Measurements from ENCODE around the gene TMEM108.

TMEM108 gene

DNA sequence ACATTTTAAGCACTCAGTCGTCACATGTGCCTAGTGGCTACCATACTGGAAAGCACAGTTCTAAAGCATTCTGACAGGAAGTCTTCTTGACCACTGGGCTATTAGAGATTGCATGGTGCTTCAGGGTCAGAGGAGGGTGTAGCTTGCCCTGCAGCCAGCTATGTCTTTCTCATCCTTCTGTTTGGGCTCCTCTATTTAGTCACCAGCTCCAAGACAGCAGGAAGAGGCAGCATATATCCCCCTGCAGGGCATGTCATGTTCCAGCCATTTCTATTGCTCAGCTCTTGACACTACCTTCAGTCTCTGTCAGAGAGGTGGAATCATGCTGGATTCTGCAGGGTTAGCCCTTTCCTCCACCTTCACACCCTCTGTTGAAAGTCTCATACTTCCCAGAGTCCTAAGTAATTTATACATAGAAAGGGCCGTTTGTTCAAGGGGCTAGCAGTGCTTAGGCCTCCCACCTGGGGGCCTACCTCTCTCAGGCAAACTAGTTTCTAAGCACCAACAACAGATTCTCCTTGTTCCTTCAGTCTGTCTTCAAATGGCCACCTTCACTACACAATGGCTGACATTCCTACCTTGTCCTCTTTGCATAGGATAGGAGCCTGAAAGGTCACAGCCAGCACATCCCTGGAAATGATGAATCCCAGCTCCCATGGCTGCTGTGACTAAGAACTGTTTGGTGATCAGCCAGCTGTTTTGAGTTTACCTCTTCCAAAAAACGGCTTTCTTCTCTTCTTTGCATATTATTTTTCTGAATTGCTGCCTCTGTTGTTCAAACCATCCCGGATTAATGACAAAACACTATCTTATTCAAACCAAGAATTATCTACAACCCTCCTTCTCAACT is 246.0 kb downstream of the TMEM108 start:
- no peak for DNase-seq

DNA sequence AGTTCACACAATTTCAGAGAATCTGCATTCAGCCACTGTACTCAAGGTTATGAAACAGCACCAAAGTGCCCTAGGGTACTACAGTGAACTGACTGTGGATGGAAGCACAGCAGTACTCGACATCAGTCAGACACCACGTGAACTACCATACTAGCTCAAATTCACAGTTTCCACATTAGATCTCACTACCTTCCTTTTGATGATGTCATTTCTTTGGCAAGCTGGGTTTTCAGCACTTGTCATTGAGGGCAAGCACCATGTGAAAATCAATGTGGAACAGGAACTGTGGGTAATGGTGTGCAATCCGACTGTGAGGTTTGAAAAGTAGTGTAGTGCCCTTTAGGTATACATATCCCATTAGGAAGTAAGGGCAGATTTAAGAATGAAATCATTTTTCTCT is 251.1 kb downstream of the TMEM108 start:
- no peak for DNase-seq

DNA sequence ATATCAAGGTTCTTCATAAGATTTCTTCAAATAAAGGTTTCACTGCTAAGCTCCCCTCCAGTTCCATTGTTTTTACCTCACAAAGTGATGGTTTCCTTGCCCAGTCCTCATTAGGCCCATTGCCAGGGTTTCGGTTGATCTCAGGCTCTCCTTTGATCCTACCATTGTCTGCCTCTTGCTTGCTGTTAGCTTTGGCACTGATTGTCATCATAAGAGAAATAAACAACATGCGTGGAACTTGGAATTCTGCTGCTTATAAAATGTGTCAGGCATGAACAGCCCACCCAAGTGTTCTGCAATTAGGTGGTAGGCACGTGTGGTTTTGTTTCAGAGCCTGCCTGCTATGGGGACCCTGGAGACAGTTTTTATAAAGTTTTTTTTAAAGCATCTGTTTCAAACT is 254.1 kb downstream of the TMEM108 start:
- DNase-seq, result no peak

DNA sequence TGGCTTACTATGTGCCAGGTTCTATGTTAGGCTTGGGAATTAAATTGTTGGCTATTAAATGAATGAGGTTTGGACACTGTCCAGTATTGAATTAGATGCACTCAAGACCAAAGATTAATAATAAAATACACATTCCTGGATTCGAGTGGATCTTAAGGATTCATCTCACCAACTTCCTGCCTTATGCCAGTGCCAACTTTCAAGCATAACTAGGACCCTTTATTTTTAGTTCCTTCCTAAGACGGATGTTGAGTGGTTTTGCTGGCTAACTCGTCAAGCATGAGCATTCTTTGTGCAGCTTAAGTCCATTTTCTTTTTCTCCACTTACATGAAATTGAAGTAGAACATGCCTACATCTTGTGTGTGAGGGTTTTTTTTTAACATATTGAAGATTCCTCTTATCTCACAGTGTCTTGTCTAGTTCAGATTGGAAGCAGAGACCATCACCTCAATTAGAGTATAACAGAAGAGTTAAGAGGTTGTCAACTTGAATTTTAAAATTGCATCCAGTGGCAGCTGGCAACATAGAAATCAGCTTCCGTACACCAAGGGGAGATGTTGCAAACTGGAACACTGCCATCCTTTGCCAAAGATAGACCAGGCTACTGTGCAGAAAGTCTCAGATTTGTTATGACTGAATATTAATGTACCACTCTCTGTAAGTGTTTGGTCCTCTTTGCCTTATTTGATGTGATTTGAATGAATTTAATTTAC is 255.4 kb downstream of the TMEM108 start:
- DNase-seq, result no peak

DNA sequence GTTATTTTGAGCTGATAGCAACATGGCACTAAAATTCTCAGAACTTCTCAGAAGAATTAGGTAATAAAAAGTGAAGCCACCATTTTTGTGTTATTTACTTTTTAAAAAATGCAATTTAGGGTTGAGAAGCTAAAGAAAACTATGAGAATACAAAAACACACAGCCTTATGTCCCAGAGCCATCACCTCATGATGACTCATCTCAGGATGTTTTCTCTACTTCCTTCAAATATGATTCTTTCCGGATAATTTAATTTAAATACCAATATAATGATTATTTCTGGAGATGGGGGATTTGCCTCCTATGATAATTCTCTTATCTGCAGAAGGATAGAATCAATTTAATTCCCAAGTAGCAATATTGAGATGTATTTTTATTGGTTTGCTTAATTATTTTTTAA is 256.1 kb downstream of the TMEM108 start:
- no peak for DNase-seq

DNA sequence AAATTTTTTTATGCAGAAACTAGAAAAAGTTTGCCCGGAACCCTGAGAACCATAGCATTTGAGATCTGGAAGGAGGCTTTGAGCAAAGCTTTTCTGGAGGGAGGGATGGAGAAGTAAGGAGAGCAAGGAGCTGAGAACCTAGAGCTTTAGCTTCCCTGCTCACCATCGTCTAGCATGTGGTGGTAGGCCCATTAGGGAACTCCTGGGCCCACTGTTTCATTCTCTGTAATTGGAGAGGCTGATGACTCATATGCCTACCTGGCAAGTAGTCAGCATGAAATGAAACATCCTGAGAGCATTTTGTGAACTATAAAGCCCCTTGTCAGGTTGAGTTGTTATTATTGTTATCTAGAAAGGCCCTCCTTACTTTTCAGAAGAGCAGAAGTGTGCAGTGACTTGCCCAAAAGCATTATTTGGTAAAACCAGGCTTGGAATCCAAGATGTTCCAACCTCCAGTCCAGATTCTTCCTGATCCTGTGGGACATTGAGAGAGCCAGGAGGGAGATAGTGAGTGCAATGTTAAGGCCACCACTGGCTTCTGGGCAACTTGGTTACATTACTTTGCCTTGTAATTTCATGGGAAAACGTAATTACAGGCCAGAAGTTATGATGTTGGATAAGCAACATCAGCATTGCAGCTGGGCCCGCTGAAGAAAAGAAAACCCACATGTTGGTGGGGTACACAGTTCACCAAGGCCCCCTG is 257.2 kb downstream of the TMEM108 start:
- peak in 1 of 5 donors; percentile 21 for DNase-seq

DNA sequence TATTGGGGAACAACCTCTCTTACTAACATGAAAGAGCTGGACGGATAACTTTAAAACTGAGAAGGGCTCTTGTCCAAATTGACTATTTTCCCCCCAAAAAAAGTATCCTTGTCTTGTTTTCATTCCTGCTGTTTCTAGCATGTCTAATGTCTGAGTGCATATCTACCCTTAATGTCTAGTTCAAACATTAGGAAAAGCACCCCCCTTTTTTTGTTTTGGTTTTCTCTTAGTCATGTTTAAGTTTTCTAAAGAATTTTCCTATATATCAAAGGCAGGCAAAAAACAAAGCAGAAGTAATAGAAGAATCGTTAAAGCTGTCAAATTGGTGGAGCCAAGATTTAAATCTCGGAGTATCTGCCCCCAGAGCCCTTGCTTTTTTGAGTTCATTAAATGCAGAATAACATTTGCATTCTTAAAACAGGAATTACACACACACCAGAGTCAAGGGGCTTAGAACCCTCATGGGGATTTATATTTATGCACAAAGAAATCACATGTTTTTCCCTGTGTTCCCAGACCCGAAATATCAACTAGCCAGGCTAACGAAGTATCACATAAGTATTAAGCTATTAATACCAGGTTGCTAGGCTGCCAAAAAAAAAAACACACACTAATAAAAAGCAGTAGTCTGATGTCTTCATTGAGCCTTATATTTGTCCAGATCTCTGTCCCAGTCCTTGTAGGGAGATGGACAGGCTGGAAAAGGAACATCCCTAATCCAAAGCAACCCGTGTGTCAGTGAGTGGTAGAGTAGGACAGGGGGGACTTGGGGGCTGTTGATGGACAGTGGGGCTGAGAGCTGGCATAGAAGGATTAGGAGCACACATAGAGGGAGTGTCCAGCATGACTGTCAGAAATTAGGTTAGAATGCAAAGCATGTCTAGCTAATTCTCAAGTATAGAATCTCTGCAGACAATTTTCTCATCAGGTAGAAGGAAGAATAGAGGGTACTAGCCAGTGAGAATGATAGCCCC is 258.0 kb downstream of the TMEM108 start:
- DNase-seq, result no peak

DNA sequence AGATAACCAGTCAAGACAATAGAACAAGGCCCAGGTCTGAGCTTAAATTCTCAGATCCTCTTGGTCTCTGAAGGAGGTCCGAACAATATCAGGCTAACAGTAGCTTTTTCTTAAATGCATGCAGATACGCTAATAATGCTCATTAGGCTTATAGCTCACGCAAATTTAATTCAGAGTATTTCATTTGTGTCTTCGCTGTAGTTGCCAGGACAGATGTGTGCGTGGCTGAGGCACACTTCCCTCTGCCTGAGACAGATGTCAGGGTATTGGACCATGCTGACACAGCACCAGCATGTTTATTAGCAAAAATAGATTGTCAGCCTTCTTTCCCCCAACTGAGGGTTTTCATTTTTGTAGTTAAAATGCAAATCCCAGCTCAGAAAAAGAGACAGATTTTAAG is 258.8 kb downstream of the TMEM108 start:
- DNase-seq, result no peak

DNA sequence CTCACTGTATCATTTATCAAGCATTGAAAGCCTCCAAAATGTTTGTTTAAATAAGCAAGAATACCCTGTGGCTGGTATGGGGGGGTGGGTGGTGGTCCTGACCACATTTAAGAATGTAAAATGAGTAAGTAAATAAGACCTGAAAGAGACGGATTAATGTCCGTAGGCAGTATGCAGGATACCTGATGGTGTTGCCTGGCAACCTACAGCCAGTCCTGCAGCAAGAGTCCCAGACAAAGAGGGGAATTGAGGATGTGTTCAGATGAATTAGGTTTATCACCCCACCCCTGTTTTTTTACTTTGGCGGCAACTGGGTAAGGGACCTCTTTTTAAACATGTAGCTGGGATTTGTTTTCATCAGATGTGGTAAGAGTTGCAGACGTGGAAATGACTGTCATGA is 261.9 kb downstream of the TMEM108 start:
- DNase-seq, result no peak

DNA sequence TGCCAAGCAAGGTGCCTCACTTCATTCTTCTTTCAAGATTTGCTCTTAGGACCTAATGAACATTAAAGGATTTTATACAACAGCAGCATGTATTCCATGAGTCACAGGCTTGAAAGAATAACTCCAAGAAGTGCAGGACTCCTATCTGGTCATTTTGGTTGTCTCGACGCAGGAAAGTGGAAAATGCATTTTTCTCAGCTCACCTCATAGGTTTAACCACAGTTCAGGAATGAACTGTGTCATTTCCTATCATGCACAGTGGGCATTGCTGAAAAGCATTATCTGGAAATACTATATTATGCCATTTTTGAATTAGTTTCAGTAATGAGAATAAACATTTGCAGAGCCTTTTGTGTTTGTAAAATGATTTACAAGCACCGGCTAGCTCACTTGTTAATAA is 263.0 kb downstream of the TMEM108 start:
- DNase-seq, result no peak

DNA sequence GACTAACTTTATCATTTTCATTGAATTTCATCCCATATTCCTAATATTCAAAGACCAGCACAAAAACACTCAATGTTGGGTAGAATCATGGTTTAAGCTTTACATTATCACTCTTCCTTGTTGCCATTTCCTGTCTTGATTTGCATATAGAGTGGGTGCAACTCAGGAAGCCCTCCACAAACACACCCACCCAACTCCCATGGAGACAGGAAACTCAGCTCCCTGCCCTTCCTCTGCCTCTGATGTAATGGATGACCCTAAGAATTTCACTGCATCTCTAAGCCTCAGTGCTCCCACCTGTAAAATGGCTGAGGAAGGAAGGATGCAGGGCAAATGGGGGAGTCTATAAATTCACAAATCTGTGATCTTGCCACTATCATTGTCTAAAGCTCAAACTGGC is 263.5 kb downstream of the TMEM108 start:
- DNase-seq, result no peak

DNA sequence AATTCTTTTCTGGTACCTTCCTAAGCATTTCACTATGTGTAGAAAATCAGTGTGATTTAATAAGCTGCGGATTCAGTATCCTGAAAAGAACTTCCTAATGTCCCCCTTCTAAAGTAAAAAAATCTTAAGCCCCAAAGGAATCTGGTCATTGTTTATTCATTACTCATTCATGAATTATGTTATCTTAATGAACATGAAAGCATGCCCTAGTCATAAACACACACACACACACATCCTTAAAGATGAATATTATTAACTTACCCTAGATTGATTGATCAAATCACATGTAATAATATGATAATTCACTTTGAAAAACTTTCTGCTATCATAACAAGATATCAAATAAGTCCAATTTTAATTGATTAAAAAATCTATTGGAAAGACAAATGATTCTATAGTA is 265.2 kb downstream of the TMEM108 start:
- DNase-seq, result no peak

DNA sequence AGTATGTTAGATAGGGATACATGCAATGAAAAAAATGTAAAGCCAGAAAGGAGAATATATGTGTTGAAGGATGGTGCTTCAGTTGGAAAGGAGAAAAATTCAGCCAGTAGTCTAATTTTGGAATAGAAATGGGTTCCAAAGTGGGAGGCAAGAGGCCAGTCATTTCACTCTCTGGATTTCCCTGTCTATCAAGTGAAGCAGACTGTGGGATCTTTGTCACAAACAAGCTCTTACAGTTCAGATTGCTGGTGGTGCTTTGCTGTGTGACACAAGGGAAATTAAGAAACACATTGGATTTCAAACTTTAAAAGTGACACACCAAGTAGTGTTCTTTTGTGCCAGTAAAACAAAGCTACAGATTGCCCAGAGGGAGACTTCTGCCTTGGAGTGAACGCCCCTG is 279.7 kb downstream of the TMEM108 start:
- no peak for DNase-seq

DNA sequence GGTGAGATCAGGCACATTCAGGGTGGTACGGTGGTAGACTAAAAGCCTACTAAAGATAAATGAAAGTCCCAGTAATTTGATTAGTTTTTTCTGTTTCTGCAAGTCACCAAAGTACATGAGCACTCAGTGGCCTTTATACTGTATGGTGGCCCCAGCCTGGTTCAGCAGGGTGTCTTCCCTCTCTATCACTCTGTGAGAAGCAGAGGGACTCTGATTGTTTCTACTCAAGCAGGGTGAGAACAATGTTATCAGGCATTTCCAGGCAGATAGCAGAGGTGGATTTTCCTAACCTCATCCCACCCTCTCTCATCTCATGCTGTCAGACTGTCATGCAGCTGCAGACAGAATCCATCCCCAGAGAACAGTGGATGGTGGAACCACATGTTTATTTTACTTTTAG is 290.2 kb downstream of the TMEM108 start:
- no peak for DNase-seq

DNA sequence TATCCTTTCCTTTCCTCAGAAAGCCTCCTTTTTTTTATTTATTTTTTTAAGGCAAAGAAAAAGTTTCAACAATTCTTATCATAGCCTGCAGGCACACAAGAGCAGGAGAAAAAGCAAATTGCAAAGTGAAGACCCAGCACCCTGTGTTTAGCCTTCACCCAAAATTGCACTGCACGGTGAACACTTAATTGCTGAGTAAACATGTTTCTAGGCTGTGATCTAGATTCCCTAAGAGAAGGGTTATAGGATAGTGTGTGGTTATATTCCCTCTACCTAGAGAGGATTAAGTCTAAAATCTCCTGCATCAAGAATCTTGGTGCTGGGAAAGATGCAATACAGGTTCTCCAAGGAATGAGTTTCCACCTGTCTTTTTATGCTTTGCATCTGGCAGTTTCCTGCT is 291.4 kb downstream of the TMEM108 start:
- DNase-seq, result no peak

DNA sequence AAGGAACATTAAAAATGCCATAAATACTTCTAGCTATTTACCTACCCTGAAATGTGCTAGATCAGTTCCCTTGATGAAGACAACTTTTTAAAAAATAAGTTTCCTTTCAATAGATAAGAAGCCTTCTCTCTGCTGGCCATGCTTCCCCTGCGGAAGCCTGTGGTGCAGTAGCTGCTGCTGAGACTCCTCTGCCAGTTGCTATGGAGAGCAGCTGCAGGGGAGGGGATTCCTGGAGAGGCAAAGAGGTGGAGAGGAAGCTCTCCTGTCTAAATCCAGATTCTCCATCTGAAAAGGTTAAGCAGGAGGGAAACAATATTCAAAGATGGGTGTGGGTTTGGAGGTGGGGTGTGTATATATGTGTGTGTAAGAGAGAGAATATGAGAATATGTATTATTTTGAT is 291.9 kb downstream of the TMEM108 start:
- DNase-seq, result no peak

DNA sequence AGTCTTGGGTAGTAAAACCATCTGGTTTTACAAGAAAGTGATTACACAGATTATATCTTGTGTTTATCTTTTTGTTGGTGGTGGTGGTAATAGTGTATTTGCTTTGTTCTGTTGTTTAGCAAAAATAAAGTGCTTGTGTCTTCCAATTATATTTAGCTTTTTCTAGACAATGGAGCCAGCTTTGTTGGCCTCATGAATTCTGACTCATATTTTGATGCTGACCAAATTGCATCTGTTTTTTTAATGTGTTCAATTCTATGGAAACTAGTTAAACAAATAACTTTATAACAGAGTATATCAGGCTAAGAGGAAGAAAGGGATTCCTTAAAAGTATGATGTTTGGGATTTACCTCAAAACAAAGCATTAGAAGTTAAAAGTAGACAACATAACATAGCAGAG is 292.3 kb downstream of the TMEM108 start:
- DNase-seq, result no peak

DNA sequence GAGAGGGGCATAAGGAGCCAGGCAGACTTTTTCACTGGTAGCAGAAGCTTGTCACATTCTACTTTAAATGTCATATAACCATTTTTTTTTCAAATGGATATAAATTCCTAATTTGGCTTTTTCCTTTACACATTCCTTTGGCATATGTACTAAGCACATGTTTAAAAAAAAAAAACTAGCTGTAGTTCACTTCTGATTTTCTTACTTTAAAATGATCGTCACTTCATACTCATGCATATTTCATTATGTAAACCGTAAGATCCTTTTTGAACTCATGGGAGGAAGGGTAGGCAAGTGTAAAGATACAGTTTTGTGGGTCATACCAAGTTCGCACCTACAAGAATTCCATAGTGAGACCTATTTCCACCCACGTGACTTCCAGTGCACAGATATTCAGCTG is 316.5 kb downstream of the TMEM108 start:
- DNase-seq, result no peak

DNA sequence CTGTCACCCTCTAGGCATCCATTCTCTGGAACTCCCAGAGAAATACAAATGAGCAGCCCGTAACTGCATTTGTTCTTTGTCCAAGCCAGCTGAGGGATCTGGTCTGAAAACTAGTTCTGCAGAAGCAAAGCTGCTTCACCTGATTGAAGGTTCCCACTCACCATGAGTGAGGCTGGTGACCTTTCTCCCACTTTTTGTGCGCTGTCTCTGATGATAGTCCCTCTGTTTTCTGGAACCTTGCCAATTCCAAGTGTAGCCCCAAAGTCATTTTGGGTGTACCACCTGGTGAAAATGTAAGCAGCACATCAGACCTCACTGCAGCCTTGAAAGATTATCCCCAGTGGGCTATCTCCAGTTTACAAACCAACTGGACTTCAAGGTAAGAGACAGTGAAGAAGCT is 322.3 kb downstream of the TMEM108 start:
- DNase-seq, result no peak

DNA sequence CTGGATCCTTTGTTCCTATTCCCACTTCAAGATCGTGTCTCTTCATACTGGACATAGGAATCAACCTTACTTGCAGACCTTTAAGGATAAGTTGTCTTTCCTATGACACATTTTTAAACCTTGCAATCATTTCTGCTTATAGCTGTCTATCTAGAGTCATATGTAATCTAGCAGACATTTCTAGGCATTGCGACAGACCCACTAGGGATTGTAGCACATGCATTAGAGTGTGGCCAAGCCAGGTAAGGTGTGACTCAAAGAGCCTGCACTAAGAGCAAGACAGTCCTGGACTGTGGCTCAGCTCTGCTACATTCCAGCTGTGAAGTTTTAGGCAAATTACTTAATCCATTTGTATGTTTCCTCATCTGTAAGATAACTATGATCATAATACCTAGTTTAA is 322.8 kb downstream of the TMEM108 start:
- DNase-seq, result no peak

DNA sequence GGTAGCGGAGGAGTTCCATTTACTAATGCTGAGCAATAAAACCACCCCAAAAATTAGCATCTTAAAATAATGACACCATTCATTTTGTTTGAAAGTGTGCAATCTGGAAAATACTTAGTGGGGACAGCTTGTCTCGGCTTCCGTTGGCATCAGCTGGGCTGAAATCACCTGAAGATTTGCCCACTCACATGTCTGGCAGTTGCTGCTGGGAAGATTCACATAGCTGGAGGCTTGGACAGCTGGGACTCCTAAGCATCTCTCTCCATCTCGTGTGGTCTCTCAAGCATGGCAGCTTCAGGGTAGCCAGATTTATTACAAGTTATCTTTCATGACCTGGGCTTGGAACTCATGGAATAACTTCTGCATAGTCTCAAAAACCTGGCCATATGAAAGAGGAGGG is 323.2 kb downstream of the TMEM108 start:
- DNase-seq, result no peak

DNA sequence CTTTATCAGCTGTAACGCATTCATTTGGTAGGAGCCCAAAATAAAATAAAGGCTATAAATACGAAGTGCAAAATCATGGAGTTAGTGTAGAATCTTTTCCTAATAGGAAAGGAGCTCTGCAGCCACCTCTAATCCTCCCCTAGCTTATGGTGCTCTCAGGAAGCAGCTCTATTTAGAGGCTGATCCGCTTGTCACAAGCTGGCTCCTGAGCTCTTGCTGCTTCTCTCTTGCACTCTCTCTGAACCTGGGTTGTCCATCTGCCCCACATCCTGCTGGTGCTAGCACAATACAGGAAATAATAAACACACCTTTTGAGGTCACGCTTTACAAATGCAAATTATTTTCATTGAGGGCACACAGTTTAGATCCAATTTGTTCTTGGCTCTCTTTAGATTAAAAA is 324.3 kb downstream of the TMEM108 start:
- DNase-seq, result no peak

DNA sequence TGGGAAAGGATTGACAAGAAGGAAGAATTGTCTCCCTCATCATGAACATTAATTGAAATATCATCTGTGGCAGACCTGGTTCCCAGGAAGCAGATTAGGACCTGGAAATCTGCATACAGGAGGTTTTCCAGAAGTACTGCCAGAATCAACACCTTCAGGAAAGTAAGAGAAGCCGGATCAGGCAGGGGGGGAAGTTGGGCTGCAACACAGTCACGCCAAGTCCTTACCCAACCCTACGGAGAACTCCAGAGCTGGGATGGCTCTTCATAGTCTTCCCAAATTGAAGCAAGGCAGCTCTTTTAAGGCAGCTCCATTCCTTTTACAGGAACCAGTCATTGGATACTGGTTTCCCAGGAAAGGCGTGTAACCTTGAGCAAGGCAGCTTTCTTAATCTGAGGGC is 326.5 kb downstream of the TMEM108 start:
- DNase-seq, result no peak

Data from T-helper 1 cell (primary cell).